ENCODE results near the gene CASP8.

DNA sequence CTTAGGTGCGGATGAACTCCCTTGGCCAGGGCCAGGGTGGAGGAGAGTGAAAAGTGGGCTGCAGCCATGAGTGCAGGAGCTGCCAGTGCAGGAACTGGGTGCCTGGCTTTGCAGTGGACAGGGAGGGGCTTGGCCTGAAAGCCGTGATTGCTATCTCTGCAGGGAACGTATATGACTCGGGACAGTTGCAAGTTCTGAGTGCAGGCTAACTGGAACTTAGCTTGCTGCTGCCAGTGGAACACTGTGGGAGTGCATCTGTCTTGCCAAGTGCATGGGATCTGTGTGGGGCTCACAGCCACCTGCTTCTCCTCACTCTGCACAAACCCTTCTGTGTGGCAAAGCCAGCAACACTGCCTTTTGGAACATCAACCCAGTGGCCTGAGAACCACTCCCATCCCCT, 59.9 kb downstream of the CASP8 start:
- TF ChIP-seq, protein P1, sequence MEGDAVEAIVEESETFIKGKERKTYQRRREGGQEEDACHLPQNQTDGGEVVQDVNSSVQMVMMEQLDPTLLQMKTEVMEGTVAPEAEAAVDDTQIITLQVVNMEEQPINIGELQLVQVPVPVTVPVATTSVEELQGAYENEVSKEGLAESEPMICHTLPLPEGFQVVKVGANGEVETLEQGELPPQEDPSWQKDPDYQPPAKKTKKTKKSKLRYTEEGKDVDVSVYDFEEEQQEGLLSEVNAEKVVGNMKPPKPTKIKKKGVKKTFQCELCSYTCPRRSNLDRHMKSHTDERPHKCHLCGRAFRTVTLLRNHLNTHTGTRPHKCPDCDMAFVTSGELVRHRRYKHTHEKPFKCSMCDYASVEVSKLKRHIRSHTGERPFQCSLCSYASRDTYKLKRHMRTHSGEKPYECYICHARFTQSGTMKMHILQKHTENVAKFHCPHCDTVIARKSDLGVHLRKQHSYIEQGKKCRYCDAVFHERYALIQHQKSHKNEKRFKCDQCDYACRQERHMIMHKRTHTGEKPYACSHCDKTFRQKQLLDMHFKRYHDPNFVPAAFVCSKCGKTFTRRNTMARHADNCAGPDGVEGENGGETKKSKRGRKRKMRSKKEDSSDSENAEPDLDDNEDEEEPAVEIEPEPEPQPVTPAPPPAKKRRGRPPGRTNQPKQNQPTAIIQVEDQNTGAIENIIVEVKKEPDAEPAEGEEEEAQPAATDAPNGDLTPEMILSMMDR (IDR thresholded peaks at IDR 0.05; ENCODE audit: borderline replicate concordance, extremely low read depth, low read length, poor library complexity, severe bottlenecking), result no peak
- no peak for TF ChIP-seq EZH2 (IDR thresholded peaks at IDR 0.05; ENCODE audit: borderline replicate concordance, low read depth, low read length, severe bottlenecking)

Data from DND-41 (cell line).